Brain microvascular endothelial cell (primary cell): ENCODE data around the gene MAOA.
A peak's percentile ranks its signal among the peaks of the same experiment; 100 is the strongest.

Source experiments
- DNase-seq: peaks from one replicate; pipeline ENCODE4 v3.0.0-alpha.2; 2020
- H3K27ac ChIP-seq: fragments of 250-450 bp; sonication (Bioruptor Pico); 2 replicates; pipeline ENCODE4 v1.5.1; 2020; ENCODE audit warnings: mild to moderate bottlenecking, moderate library complexity
- H3K27me3 ChIP-seq: fragments of 250-450 bp; sonication (Bioruptor Pico); replicated peaks from 2 replicates; pipeline ENCODE4 v1.5.1; 2020; ENCODE audit warnings: mild to moderate bottlenecking
- H3K36me3 ChIP-seq: fragments of 250-450 bp; sonication (Bioruptor Pico); replicated peaks from 2 replicates; pipeline ENCODE4 v1.5.1; 2020; ENCODE audit warnings: mild to moderate bottlenecking
- H3K4me3 ChIP-seq: 2 replicates; pipeline ENCODE4 v1.5.1; 2011; ENCODE audit warnings: low read depth, mild to moderate bottlenecking, control low read depth, low read length, moderate library complexity
- in situ Hi-C: cut with HindIII; loops from 2 replicates; pipeline ENCODE4 v1.10.0; 2017; ENCODE audit warnings: low sequenced_read_pairs, low pct_ligation_motif_present
- TF ChIP-seq, protein P1 (sequence below): IDR thresholded peaks from 2 replicates; pipeline ENCODE4 v1.5.1; 2011; ENCODE audit warnings: low read depth, mild to moderate bottlenecking, moderate library complexity, low read length, control low read depth, inconsistent platforms; ENCODE audit errors: missing control alignments

Gene MAOA

DNA sequence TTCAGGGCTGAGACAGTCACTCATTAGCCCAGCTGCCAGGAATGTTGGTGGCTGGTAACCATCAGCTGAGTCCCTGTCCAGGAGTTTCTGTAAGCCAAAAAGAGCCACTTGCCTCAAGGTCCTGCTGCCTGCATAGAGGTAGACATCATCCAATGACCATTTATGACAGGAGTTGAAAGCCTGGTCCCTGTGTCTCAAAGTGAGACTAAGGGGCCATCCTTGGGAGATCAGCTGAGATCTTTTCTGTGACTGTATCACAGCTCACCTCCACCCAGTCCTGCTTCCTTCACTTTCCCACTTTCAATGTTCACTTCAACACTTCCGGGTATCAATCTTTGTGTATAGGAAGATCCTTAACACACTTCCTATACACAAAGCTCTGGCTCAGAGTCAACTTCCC is 28.4 kb upstream of the MAOA start:
- in situ Hi-C loops, result no loop called here
- Histone ChIP-seq H3K27me3 (no peaks in the 10 kb centered on the region), H3K36me3 (no peaks in the 10 kb centered on the region), H3K4me3 (no peak overlapping the region), H3K27ac (no peak overlapping the region)
- no peak for DNase-seq
- TF ChIP-seq, protein P1, sequence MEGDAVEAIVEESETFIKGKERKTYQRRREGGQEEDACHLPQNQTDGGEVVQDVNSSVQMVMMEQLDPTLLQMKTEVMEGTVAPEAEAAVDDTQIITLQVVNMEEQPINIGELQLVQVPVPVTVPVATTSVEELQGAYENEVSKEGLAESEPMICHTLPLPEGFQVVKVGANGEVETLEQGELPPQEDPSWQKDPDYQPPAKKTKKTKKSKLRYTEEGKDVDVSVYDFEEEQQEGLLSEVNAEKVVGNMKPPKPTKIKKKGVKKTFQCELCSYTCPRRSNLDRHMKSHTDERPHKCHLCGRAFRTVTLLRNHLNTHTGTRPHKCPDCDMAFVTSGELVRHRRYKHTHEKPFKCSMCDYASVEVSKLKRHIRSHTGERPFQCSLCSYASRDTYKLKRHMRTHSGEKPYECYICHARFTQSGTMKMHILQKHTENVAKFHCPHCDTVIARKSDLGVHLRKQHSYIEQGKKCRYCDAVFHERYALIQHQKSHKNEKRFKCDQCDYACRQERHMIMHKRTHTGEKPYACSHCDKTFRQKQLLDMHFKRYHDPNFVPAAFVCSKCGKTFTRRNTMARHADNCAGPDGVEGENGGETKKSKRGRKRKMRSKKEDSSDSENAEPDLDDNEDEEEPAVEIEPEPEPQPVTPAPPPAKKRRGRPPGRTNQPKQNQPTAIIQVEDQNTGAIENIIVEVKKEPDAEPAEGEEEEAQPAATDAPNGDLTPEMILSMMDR, result no peak

DNA sequence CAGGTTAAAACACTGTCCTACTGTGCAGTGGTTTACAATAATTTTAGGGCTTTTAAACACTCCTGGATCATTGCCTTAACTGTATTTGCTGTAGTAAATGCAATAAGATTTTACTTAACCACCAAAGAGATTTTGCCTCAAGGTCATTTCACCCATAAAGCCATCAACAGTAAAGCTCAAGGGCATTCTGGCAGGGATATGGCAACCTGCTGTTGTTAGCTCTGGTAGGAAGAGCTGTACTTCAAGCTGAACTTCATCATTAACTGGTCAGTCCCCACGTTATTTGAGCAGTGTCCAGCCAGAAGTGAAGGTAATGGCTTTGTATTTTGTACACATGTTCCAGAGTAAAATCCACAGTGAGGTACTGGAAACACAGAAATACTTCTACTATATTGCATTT is 26.9 kb upstream of the MAOA start:
- in situ Hi-C loops, result no loop called here
- DNase-seq, result no peak
- Histone ChIP-seq H3K27ac (no peak overlapping the region), H3K36me3 (no peaks in the 10 kb centered on the region), H3K27me3 (no peaks in the 10 kb centered on the region), H3K4me3 (no peak overlapping the region)
- TF ChIP-seq, protein P1, result no peak

DNA sequence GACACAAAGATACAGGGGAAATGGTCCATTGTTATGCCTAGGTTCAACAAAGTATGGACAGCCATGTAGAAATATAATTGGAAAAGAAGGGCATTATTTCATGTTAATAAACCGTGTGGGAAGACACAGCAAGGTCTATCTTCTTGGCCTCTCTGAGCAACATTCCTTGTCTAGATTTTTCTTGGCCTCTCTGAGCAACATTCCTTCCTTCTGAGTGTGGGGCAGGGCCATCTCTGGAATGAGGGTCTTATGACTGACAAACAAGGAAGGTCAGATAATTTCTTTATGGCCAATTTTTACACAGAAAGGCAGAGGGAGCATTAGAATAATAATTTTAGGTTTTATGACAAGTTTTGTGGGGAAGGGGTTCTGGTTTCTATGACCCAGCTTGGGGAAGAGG is 24.3 kb upstream of the MAOA start:
- Histone ChIP-seq H3K4me3 (no peak overlapping the region), H3K27ac (no peak overlapping the region), H3K36me3 (no peaks in the 10 kb centered on the region), H3K27me3 (no peaks in the 10 kb centered on the region)
- in situ Hi-C loops, result no loop called here
- peak; percentile 20 for DNase-seq
- TF ChIP-seq, protein P1, result no peak

DNA sequence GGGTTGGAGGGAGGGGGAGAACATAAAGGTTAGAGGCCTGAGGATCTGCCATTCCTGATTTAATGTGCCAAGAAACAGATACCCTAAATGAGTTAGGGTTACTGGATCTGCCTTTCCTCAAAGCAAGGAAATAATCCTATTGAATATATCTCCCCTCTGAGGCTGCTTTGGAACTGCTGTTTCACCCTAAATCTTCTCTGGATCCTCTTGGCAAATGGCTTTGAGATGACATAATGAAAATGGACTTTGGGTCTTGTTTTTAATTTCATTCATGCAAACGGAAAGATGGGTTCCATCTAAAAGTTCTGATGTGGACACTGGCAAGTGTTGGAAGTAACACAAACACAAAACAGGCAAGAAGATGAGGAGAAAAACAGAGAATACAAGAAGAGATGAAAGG is 23.0 kb upstream of the MAOA start:
- Histone ChIP-seq H3K27ac (no peak overlapping the region), H3K36me3 (no peaks in the 10 kb centered on the region), H3K4me3 (no peak overlapping the region), H3K27me3 (no peaks in the 10 kb centered on the region)
- in situ Hi-C loops, result no loop called here
- DNase-seq, result no peak
- TF ChIP-seq, protein P1, result no peak

DNA sequence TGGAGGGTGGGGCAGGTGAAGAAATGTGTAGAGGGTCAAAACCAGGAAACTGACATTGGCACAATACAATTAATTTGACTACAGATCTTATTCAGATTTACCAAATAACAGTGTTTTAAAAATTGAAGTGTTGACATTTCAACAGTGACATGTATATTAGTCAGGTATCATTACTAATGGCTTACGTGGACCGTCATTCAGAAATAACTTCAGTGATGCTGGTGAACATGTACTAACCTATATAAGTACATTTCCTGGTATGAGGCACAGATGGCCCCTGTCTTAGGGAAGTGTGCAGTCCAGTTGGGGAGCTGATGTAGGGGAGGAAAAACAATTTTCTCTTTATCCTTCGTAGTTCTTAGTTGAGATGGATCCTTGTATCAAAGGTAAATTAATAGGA is 22.3 kb upstream of the MAOA start:
- no peak overlapping the region for H3K27ac ChIP-seq
- no peaks in the 10 kb centered on the region for H3K36me3 ChIP-seq
- in situ Hi-C loops, result no loop called here
- H3K27me3 ChIP-seq, result no peaks in the 10 kb centered on the region
- H3K4me3 ChIP-seq, result no peak overlapping the region
- no peak for DNase-seq
- TF ChIP-seq, protein P1, result no peak

DNA sequence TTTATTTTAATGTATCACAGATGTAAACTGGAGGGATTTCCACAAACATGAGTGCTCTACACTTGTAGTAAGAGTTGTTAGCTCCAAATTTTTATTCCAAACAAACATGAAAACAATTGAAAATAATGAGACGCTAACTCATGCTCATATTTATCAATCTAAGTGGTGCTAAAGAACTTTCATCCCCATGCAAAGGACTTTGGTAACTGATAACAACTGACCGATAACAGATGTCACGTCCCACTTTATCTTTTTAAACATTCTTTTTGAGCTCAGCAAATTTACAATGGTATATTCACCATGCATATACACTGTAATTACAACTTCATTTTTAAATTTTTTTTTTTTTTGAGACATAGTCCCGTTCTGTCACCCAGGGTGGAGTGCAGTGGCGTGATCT is 15.6 kb upstream of the MAOA start:
- no peak for DNase-seq
- in situ Hi-C loops, result no loop called here
- H3K36me3 ChIP-seq, result no peaks in the 10 kb centered on the region
- TF ChIP-seq, protein P1, result no peak
- no peak overlapping the region for H3K27ac ChIP-seq
- H3K27me3 ChIP-seq, result no peaks in the 10 kb centered on the region
- no peak overlapping the region for H3K4me3 ChIP-seq
